GM19099 (cell line): Measurements from ENCODE around the gene KRT14.

ENCODE experiments used
- POLR2A ChIP-seq: IDR thresholded peaks from 3 replicates; pipeline ENCODE4 v1.6.1; 2011; ENCODE audit warnings: low read depth; ENCODE audit not compliant: insufficient read length; ENCODE audit errors: extremely low read depth

The KRT14 gene

GRCh38 chr17:41578971-41579370, 7.7 kb downstream of the KRT14 start:
- no peak for TF ChIP-seq POLR2A

DNA sequence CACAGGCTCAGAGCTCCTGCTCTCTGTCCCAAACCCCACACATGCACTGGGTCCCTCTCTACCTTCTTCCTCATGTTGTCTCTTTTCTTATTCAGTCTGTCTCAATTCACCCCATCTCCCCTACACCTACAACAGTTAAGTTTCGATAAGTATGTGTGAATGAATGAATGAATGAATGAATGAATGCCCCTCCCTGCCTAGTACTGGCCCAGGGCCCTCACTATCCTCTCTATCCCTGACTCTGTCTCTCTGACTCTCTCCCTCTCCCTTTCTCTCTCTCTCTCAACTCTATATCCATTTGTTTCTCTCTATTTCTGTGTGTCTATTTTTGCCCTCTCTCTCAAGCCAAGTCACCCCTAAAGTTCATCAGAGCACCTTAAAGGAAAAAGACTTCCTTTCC, 8.2 kb downstream of the KRT14 start:
- TF ChIP-seq POLR2A = no peak

- TF ChIP-seq POLR2A = no peak
Measured at GRCh38 chr17:41575336-41575735, 11.4 kb downstream of the KRT14 start.

DNA sequence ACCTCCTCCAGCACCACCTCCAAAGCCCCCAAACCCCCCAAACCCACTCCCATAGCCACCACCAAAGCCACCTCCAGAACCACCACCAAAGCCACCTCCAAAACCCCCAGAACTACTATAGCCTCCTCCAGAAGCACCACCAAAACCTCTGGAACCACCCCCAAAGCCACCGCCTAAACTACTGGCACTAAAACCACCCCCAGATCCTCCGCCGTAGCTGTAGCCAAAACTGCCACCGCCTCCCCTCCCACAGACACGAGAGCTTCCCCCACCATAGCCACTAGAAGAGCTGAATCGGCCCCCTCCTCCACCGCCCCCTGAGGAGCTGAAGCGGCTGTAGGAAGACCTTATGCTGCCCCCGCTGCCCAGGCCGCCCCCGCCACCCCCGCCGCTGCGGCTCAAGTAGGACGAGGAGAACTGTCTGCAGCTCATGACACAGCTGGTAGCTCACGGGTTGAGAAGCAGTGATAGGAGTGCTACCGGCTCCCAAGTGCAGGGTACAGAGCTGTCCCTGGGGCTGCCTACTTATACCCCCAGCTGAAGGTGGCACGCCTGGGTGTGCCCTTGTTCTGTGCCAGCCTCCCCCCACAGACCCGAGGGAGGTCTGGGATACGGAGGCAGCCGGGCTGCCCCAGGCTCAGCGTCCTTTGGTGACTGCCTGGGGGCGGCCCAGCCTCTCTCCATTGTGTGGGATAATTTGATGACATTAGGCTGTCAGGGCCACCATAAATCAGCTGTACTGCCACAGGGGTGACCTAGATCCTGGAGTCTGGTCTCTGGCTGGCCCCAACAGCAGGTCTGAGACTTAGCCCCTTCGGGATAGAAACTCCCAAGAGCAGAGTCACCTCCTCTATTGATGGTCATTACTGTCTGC, 14.9 kb downstream of the KRT14 start, which contains the start of gene KRT9:
Gene KRT9, minus strand, starts transcription at position 499 of the 874 bp plus-strand sequence. Its CDS starts 67 bp downstream, at position 432.
- TF ChIP-seq POLR2A = no peak

DNA sequence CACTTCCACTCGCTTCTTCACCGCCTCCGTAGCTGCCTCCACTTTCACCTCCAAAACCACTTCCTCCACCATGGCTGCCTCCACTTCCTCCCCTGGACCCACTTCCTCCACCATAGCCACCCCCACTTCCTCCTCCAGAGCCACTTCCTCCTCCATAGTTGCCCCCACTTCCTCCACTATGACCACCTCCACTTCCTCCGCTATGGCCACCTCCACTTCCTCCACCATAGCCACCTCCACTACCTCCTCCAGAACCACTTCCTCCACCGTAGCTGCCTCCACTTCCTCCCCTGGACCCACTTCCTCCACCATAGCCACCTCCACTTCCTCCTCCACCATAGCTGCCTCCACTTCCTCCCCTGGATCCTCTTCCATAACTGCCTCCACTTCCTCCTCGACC, 19.4 kb downstream of the KRT14 start:
- TF ChIP-seq POLR2A = no peak

DNA sequence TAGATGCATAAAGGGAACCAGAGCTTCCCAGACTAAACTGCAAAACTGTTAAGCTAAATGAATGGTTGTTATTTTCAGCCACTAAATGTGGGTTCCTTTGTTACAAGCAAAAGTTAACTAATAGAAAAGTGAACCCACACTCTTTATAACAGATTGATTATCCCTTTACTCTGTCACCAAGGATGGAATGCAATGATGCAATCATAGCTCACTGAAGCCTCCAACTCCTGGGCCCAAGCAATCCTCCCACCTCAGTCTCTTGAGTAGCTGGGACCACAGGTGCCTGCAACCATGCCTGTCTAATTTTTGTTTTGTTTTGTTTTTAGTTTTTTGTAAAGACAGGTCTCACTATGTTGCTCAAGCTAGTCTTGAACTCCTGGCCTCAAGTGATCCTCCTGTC, 21.4 kb downstream of the KRT14 start:
- no peak for TF ChIP-seq POLR2A

DNA sequence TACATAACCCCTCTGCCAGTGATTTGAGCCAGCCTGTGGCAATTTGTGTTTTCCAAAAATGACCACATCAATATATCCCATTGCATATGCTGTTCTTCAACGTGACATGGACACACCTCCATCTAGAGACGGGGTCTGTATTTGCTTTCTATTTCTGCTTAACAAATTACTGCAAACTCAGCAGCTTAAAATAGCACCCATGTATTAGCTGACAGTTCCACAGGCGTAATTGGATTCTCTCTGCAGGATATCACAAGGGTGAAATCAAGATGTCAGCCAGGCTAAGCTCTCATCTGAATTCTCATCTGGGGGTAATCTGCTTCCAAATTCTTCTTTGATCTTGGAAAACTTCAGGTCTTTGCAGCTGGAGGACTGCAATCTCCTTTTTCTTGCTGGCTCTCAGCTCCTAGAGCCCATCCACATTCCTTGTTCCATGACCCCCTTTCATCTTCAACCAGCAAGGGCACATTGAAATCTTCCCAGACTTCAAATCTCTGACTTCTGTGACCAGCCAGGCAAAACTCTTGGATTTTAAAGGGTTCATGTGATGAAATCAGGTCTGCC, 23.0 kb downstream of the KRT14 start:
- TF ChIP-seq POLR2A = no peak

GRCh38 chr17:41561554-41561953, 25.1 kb downstream of the KRT14 start:
- TF ChIP-seq POLR2A = no peak

DNA sequence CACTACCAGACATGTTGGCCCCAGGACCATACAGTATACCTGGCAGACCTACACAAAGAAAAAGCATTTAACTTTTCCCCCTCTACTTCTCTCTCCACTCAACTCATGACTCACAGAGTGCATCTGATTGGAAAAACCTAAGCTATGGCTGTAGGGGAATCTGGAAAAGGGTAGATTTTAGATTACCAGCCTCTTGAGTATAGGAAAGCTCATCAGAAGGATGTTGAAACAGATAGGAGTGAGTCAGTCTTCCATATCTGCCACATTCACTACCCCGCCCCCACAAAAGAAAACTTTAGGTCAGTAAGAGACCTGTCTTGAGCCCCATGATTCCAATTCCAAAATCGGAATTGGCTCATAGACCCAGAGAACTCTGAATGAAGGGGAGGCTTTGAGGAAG, 27.1 kb downstream of the KRT14 start:
- no peak for TF ChIP-seq POLR2A

DNA sequence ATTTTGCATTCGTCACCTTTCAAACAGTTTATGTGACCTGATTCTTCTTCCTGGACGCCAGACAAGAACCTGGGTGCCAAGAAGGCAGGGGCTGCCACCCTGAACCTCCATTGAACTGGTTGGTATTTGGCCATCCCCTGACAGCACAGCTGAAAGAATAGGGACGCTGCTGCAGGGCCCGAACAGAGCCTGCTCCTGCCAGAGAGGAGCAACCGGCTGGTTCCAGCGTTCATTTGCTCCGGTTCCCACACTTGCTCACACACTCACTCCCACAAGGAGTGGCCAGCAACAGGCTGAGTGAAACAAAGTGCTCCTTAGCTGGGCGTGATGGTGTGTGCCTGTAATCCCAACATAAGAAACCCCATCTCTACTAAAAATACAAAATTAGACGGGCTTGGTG, 29.8 kb downstream of the KRT14 start:
- TF ChIP-seq POLR2A = no peak

GRCh38 chr17:41556306-41556705, 30.4 kb downstream of the KRT14 start:
- TF ChIP-seq POLR2A = no peak

DNA sequence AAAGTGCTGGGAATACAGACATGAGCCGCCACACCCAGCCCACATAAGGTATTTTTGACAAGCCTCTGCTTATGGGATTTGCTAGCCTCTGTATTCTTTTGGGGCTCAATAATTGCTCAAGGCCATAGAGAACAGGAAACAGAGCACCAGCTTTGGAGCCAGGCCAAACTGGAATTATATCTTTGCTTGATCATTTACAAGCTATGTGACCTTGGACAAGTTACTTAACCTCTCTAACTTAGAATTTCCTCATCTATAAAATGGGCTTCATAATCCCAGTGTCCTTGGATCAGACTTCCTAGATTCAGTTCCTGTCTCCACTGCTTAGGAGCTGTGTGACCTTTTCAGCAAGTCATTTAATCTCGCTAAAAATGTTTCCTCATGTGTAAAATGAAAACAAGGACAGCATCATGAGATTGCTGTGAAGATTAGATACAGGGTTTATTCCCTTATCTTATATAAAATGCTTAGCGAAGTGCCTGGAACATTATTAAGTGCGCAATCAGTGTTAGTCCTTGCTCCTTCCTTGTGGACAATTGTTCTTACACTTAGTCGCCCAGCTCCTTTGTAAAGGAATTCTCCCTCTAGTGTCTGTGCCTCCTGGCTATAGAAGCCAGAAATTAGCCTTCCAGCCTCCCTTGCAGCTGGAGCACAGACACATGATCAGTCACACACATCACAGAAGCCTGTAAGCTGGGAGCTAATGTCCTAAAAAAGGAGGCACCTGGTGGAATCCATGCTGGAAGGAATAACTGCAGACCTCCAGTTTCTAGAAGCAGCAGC, 31.4 kb downstream of the KRT14 start:
- no peak for TF ChIP-seq POLR2A

- TF ChIP-seq POLR2A = no peak
Measured at GRCh38 chr17:41553987-41554680, 32.6 kb downstream of the KRT14 start.

DNA sequence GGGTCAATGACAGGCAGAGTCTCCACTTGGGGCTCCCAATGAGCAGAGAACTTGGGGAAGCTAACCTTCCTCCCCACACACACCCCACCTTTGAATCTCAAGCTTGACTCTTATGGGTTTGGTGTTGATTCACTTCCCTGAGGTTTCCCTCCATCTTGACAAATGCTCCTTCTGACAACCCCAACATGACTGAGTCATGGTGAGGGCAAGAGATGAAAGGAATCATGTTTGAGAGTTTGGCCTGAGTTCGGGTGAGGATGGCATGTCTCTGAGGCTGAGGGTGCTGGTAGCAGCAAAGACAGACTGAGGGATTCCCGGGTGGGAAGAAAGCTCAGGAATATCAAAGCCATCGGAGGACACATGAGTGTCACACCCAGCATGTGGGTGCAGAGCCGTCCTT, 33.5 kb downstream of the KRT14 start:
- no peak for TF ChIP-seq POLR2A

DNA sequence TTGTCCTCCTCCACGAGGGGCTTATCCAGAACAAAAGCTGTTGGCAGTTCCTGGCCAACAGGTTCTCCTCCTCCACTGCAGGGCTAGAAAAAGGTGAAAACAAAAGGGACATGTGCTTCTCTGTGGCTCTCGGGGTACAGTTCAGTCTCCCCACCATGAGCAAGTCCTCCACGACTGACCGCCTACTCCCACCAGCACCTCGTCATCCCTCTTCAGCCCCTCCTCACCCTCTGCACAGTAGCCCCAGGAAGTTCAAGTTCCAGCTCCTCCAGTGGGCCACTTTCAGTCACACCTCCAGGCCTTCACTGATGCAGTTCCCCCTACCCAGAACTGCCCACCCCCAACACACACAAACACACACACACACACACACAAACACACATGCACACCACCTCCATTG, 34.2 kb downstream of the KRT14 start:
- TF ChIP-seq POLR2A = no peak
